Measurements from ENCODE around the gene PYHIN1. TPM values are rescaled to one million over a fixed set of nuclear protein-coding genes. Genes with fewer than 3 reads are reported as not detected.

Gene PYHIN1
- polyA plus RNA-seq, 2 of the 4 experiments (the other 2 are of a cell fraction): not detected

DNA sequence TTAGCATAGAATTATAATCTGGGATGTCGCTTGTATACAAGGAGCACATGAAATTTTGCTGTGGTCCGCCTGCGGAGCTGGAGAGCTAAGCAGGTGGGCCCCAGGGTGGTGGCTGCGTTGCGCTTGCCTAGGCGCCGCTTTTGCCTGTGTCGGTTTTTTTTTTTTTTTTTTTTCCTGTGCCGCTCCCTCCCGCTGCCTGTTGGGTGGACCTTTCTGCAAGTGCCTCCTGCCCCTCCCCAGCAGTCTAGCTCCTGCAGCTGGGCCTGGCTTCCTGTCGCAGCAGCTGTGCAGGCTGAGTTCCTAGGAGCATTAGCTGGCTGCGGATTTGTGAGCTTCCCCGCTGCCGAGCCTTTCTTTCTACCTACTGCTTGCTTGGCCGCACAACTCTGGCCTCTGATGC lies 20.6 kb downstream of the PYHIN1 start:
- POLR2A ChIA-PET: no interaction called here
- DNase-seq (ENCODE audit: low read depth in 1 of 2, low spot score in 1 of 2) (no peak), ATAC-seq (no peak), FAIRE-seq (no peak)
- WGBS (ENCODE audit: missing lambda C conversion rate): 49% methylated on average over 15 of the region's 15 CpGs
- no peaks in the 10 kb centered on the region for H3K4me1 ChIP-seq
- no peaks in the 10 kb centered on the region for H3K9me3 ChIP-seq
- CTCF ChIA-PET: no interaction called here
- no peak overlapping the region for H3K4me3 ChIP-seq
- H3K4me2 ChIP-seq: no peak overlapping the region
- TF ChIP-seq, protein P1, sequence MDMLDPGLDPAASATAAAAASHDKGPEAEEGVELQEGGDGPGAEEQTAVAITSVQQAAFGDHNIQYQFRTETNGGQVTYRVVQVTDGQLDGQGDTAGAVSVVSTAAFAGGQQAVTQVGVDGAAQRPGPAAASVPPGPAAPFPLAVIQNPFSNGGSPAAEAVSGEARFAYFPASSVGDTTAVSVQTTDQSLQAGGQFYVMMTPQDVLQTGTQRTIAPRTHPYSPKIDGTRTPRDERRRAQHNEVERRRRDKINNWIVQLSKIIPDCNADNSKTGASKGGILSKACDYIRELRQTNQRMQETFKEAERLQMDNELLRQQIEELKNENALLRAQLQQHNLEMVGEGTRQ (IDR thresholded peaks at IDR 0.05): no peak
- TF ChIP-seq FOSB (CRISPR knock-in tag; IDR thresholded peaks at IDR 0.05): no peak
- TF ChIP-seq, protein P2, sequence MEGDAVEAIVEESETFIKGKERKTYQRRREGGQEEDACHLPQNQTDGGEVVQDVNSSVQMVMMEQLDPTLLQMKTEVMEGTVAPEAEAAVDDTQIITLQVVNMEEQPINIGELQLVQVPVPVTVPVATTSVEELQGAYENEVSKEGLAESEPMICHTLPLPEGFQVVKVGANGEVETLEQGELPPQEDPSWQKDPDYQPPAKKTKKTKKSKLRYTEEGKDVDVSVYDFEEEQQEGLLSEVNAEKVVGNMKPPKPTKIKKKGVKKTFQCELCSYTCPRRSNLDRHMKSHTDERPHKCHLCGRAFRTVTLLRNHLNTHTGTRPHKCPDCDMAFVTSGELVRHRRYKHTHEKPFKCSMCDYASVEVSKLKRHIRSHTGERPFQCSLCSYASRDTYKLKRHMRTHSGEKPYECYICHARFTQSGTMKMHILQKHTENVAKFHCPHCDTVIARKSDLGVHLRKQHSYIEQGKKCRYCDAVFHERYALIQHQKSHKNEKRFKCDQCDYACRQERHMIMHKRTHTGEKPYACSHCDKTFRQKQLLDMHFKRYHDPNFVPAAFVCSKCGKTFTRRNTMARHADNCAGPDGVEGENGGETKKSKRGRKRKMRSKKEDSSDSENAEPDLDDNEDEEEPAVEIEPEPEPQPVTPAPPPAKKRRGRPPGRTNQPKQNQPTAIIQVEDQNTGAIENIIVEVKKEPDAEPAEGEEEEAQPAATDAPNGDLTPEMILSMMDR (IDR thresholded peaks at IDR 0.05): no peak
- no peak for TF ChIP-seq MAFK (IDR thresholded peaks at IDR 0.05; ENCODE audit: partially characterized antibody)
- TF ChIP-seq ZNF302 (CRISPR knock-in tag; IDR thresholded peaks at IDR 0.05): no peak
- TF ChIP-seq HDAC2 (IDR thresholded peaks at IDR 0.05): no peak
- no peak for TF ChIP-seq KDM1A (IDR thresholded peaks at IDR 0.05; ENCODE audit: low read depth)
- no peak for TF ChIP-seq ZFP36 (IDR thresholded peaks at IDR 0.05; ENCODE audit: borderline replicate concordance, partially characterized antibody)
- TF ChIP-seq KDM5A (IDR thresholded peaks at IDR 0.05): no peak
- H3K27ac ChIP-seq: no peak overlapping the region

DNA sequence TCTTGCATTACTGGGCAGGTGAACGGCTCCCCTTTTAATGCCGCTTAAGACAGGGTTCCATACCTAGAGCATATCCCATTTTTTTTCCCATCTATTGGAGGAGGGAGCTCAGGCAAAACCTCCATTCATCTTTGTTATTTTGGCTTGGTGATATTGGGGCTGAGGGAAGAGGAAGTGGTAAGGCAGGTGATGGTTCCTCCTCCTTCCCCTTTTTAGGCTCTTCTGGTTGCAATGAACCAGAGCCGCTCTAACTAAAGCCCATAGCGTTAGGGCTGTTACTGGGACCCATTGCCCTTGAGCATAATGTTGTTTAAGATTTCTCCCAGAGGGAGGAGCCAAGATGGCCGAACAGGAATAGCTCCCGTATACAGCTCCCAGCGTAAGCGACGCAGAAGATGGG lies 21.1 kb downstream of the PYHIN1 start:
- no peak for TF ChIP-seq CHD2 (IDR thresholded peaks at IDR 0.05; ENCODE audit: low read length, partially characterized antibody)
- TF ChIP-seq TP53 (CRISPR knock-in tag; IDR thresholded peaks at IDR 0.05): no peak
- TF ChIP-seq ZFP36 (IDR thresholded peaks at IDR 0.05; ENCODE audit: borderline replicate concordance, partially characterized antibody): no peak
- no peak for TF ChIP-seq CBX2 (IDR thresholded peaks at IDR 0.05; ENCODE audit: borderline replicate concordance, low read depth)
- no peak for TF ChIP-seq RARB (CRISPR knock-in tag; IDR thresholded peaks at IDR 0.05)
- TF ChIP-seq JUNB (IDR thresholded peaks at IDR 0.05): no peak
- no peak for TF ChIP-seq EHF (CRISPR knock-in tag; IDR thresholded peaks at IDR 0.05)
- TF ChIP-seq ZC3H11A (IDR thresholded peaks at IDR 0.05): no peak
- TF ChIP-seq JUN (IDR thresholded peaks at IDR 0.05): no peak
- TF ChIP-seq RFX5 (IDR thresholded peaks at IDR 0.05): no peak
- TF ChIP-seq HOXB13 (CRISPR knock-in tag; IDR thresholded peaks at IDR 0.05; ENCODE audit: low read depth): no peak
- TF ChIP-seq NPAS2 (CRISPR knock-in tag; IDR thresholded peaks at IDR 0.05; ENCODE audit: borderline replicate concordance): no peak
- no peak for TF ChIP-seq BHLHE40 (IDR thresholded peaks at IDR 0.05; ENCODE audit: low read depth, low read length)
- TF ChIP-seq EHMT2 (IDR thresholded peaks at IDR 0.05; ENCODE audit: low read depth): no peak
- TF ChIP-seq, protein P3, sequence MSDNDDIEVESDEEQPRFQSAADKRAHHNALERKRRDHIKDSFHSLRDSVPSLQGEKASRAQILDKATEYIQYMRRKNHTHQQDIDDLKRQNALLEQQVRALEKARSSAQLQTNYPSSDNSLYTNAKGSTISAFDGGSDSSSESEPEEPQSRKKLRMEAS (IDR thresholded peaks at IDR 0.05): no peak
- no peak for TF ChIP-seq NFE2L2 (conservative IDR thresholded peaks at IDR 0.05; ENCODE audit: low read length)
- no peak for TF ChIP-seq RAD21 (conservative IDR thresholded peaks at IDR 0.05 in 1 of 2, IDR thresholded peaks at IDR 0.05 in 1 of 2)
- TF ChIP-seq, protein P2 (IDR thresholded peaks at IDR 0.05): no peak
- no peak for TF ChIP-seq FOXS1 (CRISPR knock-in tag; IDR thresholded peaks at IDR 0.05)
- DNase-seq (ENCODE audit: low read depth in 1 of 2, low spot score in 1 of 2) (no peak), ATAC-seq (no peak), FAIRE-seq (no peak)
- ChIA-PET POLR2A (no interaction called here), CTCF (no interaction called here)
- WGBS (ENCODE audit: missing lambda C conversion rate): 64% methylated on average over 9 of the region's 9 CpGs
- Histone ChIP-seq H3K4me3 (no peak overlapping the region), H3K4me2 (no peak overlapping the region), H3K27ac (no peak overlapping the region), H3K9me3 (no peaks in the 10 kb centered on the region), H3K4me1 (no peaks in the 10 kb centered on the region)

All from A549 (cell line).